Heart left ventricle (tissue), 13 donors: ENCODE measurements around the gene PHF3.

Source experiments
- CTCF ChIP-seq, 12 donors: fragments of 200-600 bp; sonication (generic) in 4 of 12; IDR thresholded peaks; one replicate each; pipeline versions ENCODE4 v1.5.0 to v1.8.0; 2018 to 2022; ENCODE audit warnings: antibody characterized with exemption in 12 of 12, mild to moderate bottlenecking in 5 of 12
- POLR2A ChIP-seq, 2 donors: fragments of 450-650 bp; IDR thresholded peaks; one replicate each; pipeline ENCODE4 v1.6.1; 2017; ENCODE audit warnings: antibody characterized with exemption in 2 of 2, mild to moderate bottlenecking in 2 of 2, moderate library complexity in 2 of 2
- donor health status: ischemic (EF 13 %, LVEDD 7.1; RV severe dilation, severe dysfunction).
- donor health status: DM: no; HTN: yes; CAD: no.
- donor health status: DM: no; HTN: no; CAD: no.
- donor health status: ischemic (EF 25% LVEDD 6.9; RV normal size, moderate dysfunction).
- donor health status: ischemic (EF 25% LVEDD 5.7; RV mildly dilated, moderate dysfunction).
- donor health status: ischemic (EF 35%, LVEDD 5.7; RV mildly dilated, moderate dysfunction).
- donor health status: nonischemic (EF 11% LVEDD 7.7; RV severe dilation, severe dysfunction).
- donor health status: DM: yes; HTN: yes; CAD: no.
- donor health status: PGD.
- donor health status: ischemic (EF 29% LVEDD 5.4; RV normal size, mild dysfunction).
- donor health status: nonischemic (EF 23%, LVEDD 6.1; RV moderate dilation, normal function).

- TF ChIP-seq CTCF (IDR thresholded peaks at IDR 0.05) (no peak), POLR2A (IDR thresholded peaks at IDR 0.05) (no peak)
Measured at GRCh38 chr6:63674635-63675034, 39.0 kb downstream of the PHF3 start.
